Suppressor macrophage treated with lipopolysaccharide for 4 hours (primary cell): Measurements from ENCODE around the gene IL17RC.
"Not testable (repeated sequence)": the region's sequence is repeated elsewhere in the genome, so short reads cannot be mapped to it uniquely, and the experiment has no call there.

Experiments
- DNase-seq: peaks from one replicate; pipeline ENCODE4 v3.0.0-alpha.2; 2020

IL17RC gene

DNA sequence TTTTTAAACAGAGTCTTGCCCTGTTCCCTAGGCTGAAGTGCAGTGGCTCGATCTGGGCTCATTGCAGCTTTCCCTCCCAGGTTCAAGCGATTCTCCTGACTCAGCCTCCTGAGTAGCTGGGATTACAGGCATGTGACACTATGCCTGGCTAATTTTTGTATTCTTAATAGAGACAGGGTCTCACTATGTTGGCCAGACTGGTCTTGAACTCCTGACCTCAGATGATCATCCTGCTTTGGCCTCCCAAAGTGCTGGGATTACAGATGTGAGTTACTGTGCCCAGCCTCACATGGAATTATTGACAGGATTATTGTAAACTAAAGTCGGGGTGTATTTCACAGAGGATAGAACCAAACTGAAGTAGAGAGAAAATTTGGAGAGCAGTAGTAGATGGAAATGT lies 21.2 kb upstream of the IL17RC start:
- not testable (repeated sequence) for DNase-seq

GRCh38 chr3:9896755-9897407 lies 20.0 kb upstream of the IL17RC start:
- not testable (repeated sequence) for DNase-seq

DNA sequence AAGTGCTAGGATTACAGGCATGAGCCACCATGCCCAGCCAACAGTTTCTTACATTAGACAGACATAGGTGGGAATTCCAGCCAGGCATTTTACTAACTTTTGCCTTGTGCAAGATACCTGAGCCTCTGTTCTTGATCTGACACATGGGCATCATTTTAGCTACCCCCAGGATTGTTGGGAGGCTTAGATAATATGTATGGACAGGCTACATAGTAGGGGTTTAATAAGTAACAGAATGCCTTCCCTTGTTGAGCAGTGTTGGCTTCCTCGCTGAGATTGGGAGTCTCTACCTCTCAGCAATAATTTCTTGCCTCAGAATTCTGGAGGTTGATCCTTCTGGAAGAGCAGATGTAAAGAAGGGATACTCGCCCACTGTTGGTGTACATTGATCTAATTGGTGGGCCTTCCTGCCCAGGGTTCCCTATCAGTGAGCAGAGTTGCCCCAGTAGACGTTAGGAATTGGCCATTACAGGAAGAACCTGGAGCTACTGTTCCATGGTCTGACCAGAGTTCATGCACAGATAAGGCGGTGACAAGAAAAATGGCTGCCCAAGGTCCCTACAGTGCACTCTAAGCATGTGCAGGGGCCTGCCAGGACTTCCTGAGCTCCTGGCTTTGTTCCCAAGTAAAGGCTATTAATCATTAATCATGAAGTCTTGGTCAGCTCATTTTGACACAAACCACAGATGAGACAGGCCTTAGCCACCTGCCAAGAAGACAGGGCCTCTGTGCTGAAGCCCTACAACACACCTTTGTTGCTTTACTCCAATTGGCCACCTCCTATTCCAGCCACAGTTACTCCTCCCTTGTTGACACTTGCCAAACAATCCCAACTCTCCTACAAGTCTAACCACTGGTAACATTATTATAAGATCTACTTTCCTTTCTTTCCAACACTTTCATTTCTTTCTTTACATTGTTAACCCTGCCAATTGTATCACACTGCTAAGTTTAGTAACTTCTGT lies 19.2 kb upstream of the IL17RC start:
- DNase-seq, result no peak

- no peak for DNase-seq
Observed at GRCh38 chr3:9898467-9899241, 18.2 kb upstream of the IL17RC start.

DNA sequence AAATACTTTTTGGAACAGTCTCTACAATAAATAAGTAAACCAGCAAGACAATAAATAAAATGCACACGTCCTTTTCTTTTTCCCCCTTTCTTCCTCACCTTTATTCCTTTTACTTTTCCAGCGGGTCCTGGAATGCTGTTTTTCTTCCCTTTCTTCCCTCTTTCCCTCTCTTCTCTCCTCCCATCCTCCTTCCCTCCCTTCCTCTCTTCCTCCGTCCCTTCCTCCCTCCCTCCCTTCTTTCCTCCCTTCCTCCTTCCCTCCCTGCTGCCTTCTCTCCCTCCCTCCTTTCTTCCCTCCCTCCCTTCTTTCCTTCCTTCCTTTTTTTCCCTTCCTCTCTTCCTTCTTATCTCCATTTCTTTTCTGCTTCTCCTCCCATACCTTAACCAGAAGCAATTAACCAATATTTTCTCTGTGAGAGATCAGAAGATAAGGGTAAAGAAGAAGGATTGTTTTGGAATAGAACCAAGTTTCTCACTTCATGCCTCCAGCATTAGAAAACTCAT lies 17.6 kb upstream of the IL17RC start:
- no peak for DNase-seq

DNA sequence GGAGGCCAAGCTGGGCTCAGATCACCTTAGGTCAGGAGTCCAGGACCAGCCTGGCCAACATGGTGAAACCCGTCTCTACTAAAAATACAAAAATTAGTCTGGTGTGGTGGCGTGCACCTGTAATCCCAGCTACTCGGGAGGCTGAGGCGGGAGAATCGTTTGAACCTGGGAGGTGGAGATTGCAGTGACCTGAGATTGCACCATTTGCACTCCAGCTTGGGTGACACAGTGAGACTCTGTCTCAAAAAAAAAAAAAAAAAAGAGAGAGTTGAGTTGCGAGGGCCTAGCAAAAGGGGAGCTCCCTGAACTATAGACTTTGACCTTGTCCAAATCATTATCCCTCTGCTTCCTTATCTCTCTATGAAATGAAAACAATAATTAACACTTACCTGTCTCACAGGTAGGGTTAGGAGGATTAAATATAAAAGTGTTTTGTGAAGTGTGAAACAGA lies 15.9 kb upstream of the IL17RC start:
- not testable (repeated sequence) for DNase-seq

- no peak for DNase-seq
Observed at GRCh38 chr3:9901967-9902366, 14.9 kb upstream of the IL17RC start.

DNA sequence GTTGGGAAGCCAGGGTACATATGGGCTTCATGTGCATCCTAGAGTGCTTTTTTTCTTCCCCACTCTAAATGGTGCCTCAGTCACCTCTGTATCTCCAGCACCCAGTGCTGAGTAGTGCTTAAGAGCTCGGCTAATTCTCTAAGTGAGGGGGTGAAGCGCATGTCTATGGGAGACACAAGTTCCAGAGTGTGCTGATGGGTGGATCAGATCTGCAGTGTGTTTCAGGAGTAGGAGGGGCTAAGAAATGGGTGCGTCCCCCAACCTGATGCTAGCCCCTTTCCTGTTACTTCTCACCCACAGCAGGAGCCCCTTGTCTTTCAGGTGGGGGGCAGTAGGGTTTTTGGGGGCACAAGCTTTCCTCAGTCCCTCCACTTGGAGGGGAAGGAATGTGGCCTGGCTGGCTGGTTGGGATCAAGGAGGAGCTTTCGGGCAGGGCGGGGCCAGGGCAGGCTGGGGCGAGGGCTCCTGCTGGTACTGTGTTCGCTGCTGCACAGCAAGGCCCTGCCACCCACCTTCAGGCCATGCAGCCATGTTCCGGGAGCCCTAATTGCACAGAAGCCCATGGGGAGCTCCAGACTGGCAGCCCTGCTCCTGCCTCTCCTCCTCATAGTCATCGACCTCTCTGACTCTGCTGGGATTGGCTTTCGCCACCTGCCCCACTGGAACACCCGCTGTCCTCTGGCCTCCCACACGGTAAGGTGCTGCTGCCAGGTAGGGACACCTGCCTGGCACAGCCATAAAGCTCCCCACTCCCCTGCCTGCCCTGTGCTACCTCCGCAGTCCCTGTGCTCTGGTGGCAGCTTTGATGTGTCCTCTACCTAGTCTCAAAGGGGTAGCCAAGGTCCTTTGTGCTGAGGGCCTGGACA lies 14.3 kb upstream of the IL17RC start, which contains the start of gene IL17RE:
IL17RE (plus strand) TSS at position 477 of the 866 bp plus-strand sequence; CDS start at position 562, 85 bp downstream.
- DNase-seq, result no peak

GRCh38 chr3:9903238-9903624 lies 13.7 kb upstream of the IL17RC start:
- peak; percentile 61 for DNase-seq

DNA sequence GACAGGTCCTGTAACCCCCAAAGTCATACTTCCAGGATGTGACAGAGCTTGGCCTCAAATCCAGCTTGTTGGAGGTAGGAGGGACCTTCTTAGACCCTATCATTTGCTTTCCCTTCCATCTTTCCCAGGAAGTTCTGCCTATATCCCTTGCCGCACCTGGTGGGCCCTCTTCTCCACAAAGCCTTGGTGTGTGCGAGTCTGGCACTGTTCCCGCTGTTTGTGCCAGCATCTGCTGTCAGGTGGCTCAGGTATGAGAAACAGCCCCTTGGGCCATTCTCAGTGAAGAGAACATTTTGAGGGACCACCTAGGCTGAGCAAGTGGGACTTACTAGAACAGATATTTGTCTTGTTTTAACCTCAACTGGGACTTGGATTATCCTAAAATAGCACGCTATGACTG lies 13.0 kb upstream of the IL17RC start:
- no peak for DNase-seq

GRCh38 chr3:9906480-9906879 lies 10.4 kb upstream of the IL17RC start:
- DNase-seq, result no peak

DNA sequence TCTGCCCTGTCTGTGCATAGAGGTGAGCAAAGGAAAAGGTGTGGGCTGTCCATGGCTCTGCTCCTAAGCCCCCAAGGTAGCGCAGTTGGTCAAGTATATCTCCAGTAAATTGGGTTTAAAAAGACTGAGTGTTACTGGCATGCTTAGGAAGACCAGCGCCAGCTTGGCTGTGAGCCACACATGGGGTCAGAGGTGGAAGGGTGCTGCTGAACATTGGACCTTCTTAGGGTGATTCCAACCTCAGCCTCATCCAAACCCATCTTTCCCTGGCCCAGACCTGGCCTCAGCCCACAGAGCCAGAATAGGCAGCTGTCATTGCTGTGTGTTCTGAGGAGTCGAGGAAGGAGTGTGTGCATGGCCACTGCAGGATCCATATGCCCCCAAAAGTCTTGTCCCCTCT lies 8.6 kb upstream of the IL17RC start:
- DNase-seq, result no peak

GRCh38 chr3:9909221-9910013 lies 7.5 kb upstream of the IL17RC start:
- DNase-seq, result no peak

DNA sequence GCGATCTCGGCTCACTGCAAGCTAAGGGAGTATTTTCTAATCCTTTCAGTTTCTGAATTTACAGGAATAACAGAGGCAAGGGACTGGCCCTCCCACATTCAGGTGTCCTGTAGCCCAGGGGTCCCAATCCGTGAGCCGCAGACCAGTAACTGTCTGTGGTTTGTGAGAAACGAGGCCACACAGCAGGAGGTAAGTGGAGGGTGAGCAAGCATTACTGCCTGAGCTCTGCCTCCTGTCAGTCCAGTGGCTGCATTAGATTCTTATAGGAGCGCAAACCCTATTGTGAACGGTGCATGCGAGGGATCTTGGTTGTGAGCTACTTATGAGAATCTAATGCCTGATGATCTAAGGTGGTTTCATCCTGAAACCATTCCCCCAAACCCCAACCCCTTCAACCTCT lies 5.0 kb upstream of the IL17RC start:
- no peak for DNase-seq

GRCh38 chr3:9912294-9912935 lies 4.5 kb upstream of the IL17RC start:
- DNase-seq, result no peak

- DNase-seq, result no peak
Observed at GRCh38 chr3:9913601-9914000, 3.3 kb upstream of the IL17RC start.

DNA sequence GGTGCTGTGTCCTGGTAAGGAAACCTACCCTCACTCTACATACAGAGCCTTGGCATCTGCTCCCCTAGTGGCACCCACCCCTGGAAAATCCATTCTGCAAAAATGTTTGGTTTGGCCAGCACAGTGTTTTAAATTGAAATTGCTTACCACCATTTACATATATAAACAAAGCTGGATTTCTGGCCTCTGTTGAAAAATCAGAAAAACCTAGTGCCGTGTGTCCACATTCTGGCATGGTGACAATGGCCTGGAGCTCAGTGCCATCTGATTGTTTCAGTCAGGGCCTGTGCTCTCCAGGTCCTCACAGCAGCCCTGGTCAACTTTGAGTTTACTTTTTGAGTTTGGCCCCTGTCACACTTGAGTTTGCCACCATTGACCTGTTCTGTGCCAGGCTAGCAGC lies 2.9 kb upstream of the IL17RC start:
- no peak for DNase-seq

- DNase-seq, result no peak
Observed at GRCh38 chr3:9914559-9915253, 2.2 kb upstream of the IL17RC start.

DNA sequence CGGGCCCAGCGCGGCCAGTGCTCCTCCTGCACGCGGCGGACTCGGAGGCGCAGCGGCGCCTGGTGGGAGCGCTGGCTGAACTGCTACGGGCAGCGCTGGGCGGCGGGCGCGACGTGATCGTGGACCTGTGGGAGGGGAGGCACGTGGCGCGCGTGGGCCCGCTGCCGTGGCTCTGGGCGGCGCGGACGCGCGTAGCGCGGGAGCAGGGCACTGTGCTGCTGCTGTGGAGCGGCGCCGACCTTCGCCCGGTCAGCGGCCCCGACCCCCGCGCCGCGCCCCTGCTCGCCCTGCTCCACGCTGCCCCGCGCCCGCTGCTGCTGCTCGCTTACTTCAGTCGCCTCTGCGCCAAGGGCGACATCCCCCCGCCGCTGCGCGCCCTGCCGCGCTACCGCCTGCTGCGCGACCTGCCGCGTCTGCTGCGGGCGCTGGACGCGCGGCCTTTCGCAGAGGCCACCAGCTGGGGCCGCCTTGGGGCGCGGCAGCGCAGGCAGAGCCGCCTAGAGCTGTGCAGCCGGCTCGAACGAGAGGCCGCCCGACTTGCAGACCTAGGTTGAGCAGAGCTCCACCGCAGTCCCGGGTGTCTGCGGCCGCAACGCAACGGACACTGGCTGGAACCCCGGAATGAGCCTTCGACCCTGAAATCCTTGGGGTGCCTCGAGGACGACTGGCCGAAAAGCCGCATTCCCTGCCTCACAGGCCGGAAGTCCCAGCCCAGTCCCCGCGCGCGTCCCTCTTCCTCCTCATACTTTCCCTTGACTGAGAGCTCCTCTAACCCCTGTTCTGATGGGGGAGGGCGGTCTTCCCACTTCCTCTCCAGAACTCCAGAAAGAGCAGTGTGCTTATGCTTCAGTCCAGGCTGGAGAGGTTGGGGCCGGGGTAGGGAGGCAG lies 1.4 kb upstream of the IL17RC start:
- peak; percentile 75 for DNase-seq
